Globus pallidus (tissue), 1 donor: Measurements from ENCODE around the gene BCR.

ENCODE experiments used
- DNase-seq: peaks from one replicate; pipeline ENCODE4 v3.0.0-alpha.2; 2015; ENCODE audit warnings: low spot score

The BCR gene

GRCh38 chr22:23245045-23245798 is 64.9 kb downstream of the BCR start:
- DNase-seq = no peak

GRCh38 chr22:23245799-23246136 is 65.5 kb downstream of the BCR start:
- DNase-seq = no peak

- DNase-seq = no peak
Observed at GRCh38 chr22:23246982-23247766, 66.9 kb downstream of the BCR start.

- DNase-seq = no peak
Observed at GRCh38 chr22:23248583-23248982, 68.3 kb downstream of the BCR start.

- no peak for DNase-seq
Observed at GRCh38 chr22:23250056-23250784, 69.9 kb downstream of the BCR start.

GRCh38 chr22:23250785-23251363 is 70.6 kb downstream of the BCR start:
- no peak for DNase-seq

- DNase-seq = no peak
Observed at GRCh38 chr22:23251445-23252093, 71.3 kb downstream of the BCR start.

GRCh38 chr22:23253475-23254055 is 73.3 kb downstream of the BCR start:
- DNase-seq = no peak

- DNase-seq = no peak
Observed at GRCh38 chr22:23255506-23256170, 75.3 kb downstream of the BCR start.

GRCh38 chr22:23256171-23256932 is 76.0 kb downstream of the BCR start:
- DNase-seq = no peak

- DNase-seq = no peak
Observed at GRCh38 chr22:23256986-23257888, 76.9 kb downstream of the BCR start.

GRCh38 chr22:23257889-23258825 is 77.8 kb downstream of the BCR start:
- no peak for DNase-seq

GRCh38 chr22:23258826-23259170 is 78.5 kb downstream of the BCR start:
- DNase-seq = no peak

GRCh38 chr22:23259916-23260644 is 79.8 kb downstream of the BCR start:
- DNase-seq = no peak

GRCh38 chr22:23260645-23261581 is 80.6 kb downstream of the BCR start:
- no peak for DNase-seq

- DNase-seq = no peak
Observed at GRCh38 chr22:23261900-23262450, 81.7 kb downstream of the BCR start.
